GM23338 (cell line): ENCODE measurements around the gene GNB1.

Experiments
- EZH2 ChIP-seq: fragments of 200-600 bp; sonication (generic); IDR thresholded peaks from one replicate; pipeline ENCODE4 v1.8.0; 2017; ENCODE audit warnings: antibody characterized with exemption, mild to moderate bottlenecking, low read depth; ENCODE audit not compliant: unreplicated experiment
- TF ChIP-seq, protein P1 (sequence below), 2 experiments: fragments of 200-600 bp in 1 of 2; sonication (generic) in 1 of 2; conservative IDR thresholded peaks; 2 replicates each; pipeline versions ENCODE4 v1.5.1 to v1.6.1; 2016 to 2017; ENCODE audit warnings: antibody characterized with exemption in 2 of 2, low read depth in 2 of 2, mild to moderate bottlenecking in 2 of 2, moderate library complexity in 1 of 2
- TF ChIP-seq, protein P2 (sequence below): IDR thresholded peaks from one replicate; pipeline ENCODE4 v1.6.1; 2018; ENCODE audit warnings: antibody characterized with exemption; ENCODE audit not compliant: unreplicated experiment

DNA sequence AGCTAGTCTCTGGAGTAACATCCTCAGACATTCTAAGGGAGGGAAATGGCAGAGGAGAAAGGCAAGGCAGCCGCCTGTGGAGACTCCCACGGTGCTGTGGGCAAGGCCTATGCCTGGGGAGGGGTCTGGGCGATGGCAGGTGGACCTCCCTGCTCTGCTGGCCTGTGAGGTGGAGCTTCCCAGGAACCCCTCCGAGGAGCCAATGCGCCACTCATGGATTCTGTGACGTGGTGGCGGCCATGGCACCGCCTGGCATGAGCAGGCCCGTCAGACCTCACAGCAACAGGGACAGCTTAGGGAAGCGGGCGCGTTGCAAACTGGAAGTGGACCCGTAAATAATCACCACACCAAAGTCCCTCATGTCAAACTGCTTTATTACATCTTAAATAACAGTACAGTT is 106.0 kb downstream of the GNB1 start:
- no peak for TF ChIP-seq EZH2
- TF ChIP-seq, protein P1, sequence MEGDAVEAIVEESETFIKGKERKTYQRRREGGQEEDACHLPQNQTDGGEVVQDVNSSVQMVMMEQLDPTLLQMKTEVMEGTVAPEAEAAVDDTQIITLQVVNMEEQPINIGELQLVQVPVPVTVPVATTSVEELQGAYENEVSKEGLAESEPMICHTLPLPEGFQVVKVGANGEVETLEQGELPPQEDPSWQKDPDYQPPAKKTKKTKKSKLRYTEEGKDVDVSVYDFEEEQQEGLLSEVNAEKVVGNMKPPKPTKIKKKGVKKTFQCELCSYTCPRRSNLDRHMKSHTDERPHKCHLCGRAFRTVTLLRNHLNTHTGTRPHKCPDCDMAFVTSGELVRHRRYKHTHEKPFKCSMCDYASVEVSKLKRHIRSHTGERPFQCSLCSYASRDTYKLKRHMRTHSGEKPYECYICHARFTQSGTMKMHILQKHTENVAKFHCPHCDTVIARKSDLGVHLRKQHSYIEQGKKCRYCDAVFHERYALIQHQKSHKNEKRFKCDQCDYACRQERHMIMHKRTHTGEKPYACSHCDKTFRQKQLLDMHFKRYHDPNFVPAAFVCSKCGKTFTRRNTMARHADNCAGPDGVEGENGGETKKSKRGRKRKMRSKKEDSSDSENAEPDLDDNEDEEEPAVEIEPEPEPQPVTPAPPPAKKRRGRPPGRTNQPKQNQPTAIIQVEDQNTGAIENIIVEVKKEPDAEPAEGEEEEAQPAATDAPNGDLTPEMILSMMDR (conservative IDR thresholded peaks at IDR 0.05; ENCODE audit: low read depth in 2 of 2), result no peak
- TF ChIP-seq, protein P2, sequence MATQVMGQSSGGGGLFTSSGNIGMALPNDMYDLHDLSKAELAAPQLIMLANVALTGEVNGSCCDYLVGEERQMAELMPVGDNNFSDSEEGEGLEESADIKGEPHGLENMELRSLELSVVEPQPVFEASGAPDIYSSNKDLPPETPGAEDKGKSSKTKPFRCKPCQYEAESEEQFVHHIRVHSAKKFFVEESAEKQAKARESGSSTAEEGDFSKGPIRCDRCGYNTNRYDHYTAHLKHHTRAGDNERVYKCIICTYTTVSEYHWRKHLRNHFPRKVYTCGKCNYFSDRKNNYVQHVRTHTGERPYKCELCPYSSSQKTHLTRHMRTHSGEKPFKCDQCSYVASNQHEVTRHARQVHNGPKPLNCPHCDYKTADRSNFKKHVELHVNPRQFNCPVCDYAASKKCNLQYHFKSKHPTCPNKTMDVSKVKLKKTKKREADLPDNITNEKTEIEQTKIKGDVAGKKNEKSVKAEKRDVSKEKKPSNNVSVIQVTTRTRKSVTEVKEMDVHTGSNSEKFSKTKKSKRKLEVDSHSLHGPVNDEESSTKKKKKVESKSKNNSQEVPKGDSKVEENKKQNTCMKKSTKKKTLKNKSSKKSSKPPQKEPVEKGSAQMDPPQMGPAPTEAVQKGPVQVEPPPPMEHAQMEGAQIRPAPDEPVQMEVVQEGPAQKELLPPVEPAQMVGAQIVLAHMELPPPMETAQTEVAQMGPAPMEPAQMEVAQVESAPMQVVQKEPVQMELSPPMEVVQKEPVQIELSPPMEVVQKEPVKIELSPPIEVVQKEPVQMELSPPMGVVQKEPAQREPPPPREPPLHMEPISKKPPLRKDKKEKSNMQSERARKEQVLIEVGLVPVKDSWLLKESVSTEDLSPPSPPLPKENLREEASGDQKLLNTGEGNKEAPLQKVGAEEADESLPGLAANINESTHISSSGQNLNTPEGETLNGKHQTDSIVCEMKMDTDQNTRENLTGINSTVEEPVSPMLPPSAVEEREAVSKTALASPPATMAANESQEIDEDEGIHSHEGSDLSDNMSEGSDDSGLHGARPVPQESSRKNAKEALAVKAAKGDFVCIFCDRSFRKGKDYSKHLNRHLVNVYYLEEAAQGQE, result no peak
